Activated naive CD4-positive, alpha-beta T cell treated with anti-CD3 and anti-CD28 coated beads, Interleukin-2, amount 50 U/mL, for 72 hours (primary cell): ENCODE measurements around the gene MYADML2. TPM values are rescaled to one million over a fixed set of nuclear protein-coding genes. Genes with fewer than 3 reads are reported as not detected.

ENCODE experiments used
- ATAC-seq, 2 donors: fragments of 150-1000 bp; cut with Tn5 transposase; 2 replicates each; pipeline ENCODE4 v1.10.0; 2021; ENCODE audit warnings: mild to moderate bottlenecking in 2 of 2, moderate library complexity in 2 of 2
- DNase-seq, 2 donors: peaks; one replicate each; pipeline ENCODE4 v3.0.0; 2021 to 2022; ENCODE audit warnings: low spot score in 2 of 2
- H3K27ac Mint-ChIP-seq, 2 donors: one replicate each; pipeline ENCODE4 v1.8.0; 2022; ENCODE audit warnings: mild to moderate bottlenecking in 2 of 2, mixed read lengths in 2 of 2
- H3K36me3 Mint-ChIP-seq, 2 donors: one replicate each; pipeline ENCODE4 v1.8.0; 2022; ENCODE audit warnings: mixed read lengths in 2 of 2
- H3K9me3 Mint-ChIP-seq, 2 donors: one replicate each; pipeline ENCODE4 v1.8.0; 2022; ENCODE audit warnings: mixed read lengths in 2 of 2
- total RNA-seq, 2 donors: library from RNA; stranded (reverse); gene quantifications; one replicate each; pipeline ENCODE4 v1.2.3, GENCODE V29; 2022

The MYADML2 gene
- total RNA-seq, 2 donors from 2014 or later: not detected

- Mint-ChIP-seq H3K27ac (no peak overlapping the region), H3K9me3 (no peaks in the 10 kb centered on the region), H3K36me3 (peaks cover 6 to 7% of the 10 kb centered on the region in 2 donors)
- ATAC-seq (no peak), DNase-seq (no peak)
Observed at GRCh38 chr17:81934098-81934757, 12.8 kb downstream of the MYADML2 start.

- Mint-ChIP-seq H3K27ac (no peak overlapping the region), H3K9me3 (no peaks in the 10 kb centered on the region), H3K36me3 (peaks cover 6 to 7% of the 10 kb centered on the region in 2 donors)
- DNase-seq: no peak
- ATAC-seq: no peak
Observed at GRCh38 chr17:81933178-81933699, 13.8 kb downstream of the MYADML2 start.

DNA sequence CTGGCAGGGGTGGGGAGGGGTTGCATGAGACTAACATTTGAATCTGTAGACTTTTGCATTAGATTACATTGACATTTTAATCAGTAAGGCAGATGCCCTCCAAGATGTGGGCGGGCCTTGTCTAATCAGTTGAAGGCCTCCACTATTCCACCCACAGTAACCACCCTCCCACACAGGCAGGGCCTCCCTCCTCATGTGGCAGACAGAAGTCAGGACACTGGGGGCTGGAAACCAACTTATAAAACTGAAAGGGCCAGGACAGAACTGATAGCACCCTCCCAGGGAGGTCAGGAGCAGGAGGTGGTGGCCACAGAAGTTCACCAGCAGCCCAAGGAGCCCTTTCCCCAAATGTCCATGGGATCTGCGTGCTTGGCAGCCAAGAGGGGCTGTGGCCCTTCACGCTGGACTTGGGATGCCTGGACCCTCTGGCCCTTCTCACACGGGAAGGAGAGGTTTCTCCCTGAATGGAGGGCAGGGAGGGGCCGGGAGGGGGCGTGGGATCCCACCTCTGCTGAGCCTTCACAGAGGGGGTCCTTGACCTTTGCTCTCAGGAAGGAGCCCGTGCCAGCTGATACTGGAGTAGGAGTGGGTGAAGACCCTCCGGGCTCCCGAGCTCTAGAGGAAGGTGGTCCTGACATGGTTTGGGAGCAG, 14.6 kb downstream of the MYADML2 start:
- Mint-ChIP-seq H3K36me3 (peaks cover 6 to 7% of the 10 kb centered on the region in 2 donors), H3K9me3 (no peaks in the 10 kb centered on the region), H3K27ac (no peak overlapping the region)
- ATAC-seq (no peak), DNase-seq (no peak)

GRCh38 chr17:81931557-81932332, 15.3 kb downstream of the MYADML2 start:
- Mint-ChIP-seq H3K36me3 (peaks cover 6 to 7% of the 10 kb centered on the region in 2 donors), H3K9me3 (no peaks in the 10 kb centered on the region), H3K27ac (no peak overlapping the region)
- no peak for ATAC-seq
- DNase-seq: no peak

DNA sequence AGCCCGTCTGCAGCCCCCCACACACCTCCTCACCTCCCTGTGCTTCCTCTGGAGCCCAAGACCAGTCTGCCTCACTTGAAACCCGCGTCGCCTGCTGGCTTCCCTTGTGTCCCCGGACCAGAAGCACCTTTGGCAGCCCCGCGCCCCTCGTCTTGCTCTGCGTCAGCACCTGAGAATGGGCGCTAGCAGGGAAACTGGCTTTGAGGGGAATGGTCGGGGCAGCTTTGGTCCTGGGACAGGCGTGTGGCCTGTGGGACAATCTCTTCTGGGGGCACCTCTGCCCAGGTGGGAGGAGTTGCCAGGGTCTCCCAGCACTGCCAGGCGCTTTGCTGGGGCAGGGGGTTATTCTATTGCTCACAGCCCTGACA, 15.9 kb downstream of the MYADML2 start:
- H3K27ac Mint-ChIP-seq: no peak overlapping the region
- no peaks in the 10 kb centered on the region for H3K9me3 Mint-ChIP-seq
- peaks cover 6 to 7% of the 10 kb centered on the region in 2 donors for H3K36me3 Mint-ChIP-seq

GRCh38 chr17:81930142-81931125, 16.6 kb downstream of the MYADML2 start:
- H3K9me3 Mint-ChIP-seq: no peaks in the 10 kb centered on the region
- no peak overlapping the region for H3K27ac Mint-ChIP-seq
- ATAC-seq (no peak), DNase-seq (no peak)
- H3K36me3 Mint-ChIP-seq: peaks cover 0 to 7% of the 10 kb centered on the region in 2 donors

More for the DNA sequence above, 15.9 kb downstream of the MYADML2 start:
- DNase-seq (no peak), ATAC-seq (no peak)

GRCh38 chr17:81929253-81930141, 17.5 kb downstream of the MYADML2 start:
- no peak overlapping the region for H3K27ac Mint-ChIP-seq
- ATAC-seq (no peak), DNase-seq (no peak)
- H3K9me3 Mint-ChIP-seq: no peaks in the 10 kb centered on the region
- peaks cover 0 to 7% of the 10 kb centered on the region in 2 donors for H3K36me3 Mint-ChIP-seq

DNA sequence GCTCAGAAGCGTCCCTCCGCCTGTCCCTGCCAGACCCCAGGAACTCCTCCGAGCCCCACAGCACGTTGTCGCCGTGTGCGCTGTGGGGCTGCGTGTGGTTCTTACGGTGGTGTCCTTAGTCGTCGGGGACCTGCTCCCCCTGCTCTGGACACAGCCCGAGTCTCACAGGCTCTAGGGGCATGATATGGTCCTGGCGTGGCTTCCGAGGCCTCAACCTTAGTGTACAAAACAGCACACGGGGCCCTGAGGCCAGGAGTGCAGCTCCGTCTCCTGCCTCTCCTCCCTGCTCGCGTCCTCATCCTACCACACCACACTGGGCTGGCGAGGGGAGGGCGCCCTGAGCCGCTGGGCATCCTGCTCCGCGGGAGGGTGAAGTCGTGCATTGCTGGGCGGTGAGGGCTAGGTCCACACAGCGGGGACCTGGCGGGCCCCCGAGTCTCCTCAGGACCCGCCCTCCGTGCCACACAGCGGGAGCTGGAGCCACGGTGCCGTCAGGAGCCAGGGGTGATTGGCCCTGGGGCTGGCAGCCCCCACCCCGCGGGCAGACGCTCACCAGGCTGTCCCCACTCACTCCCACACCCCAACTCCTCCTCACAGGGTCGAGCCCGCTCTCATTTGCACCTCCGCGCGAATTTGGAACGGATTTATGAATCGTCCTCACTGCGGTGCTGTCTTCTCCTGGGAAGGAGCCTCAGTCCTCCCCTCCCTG, 18.3 kb downstream of the MYADML2 start:
- no peak for ATAC-seq
- H3K36me3 Mint-ChIP-seq: peaks cover 0 to 2% of the 10 kb centered on the region in 2 donors
- H3K9me3 Mint-ChIP-seq: no peaks in the 10 kb centered on the region
- peak overlapping the region in 1 of 2 donors; percentile 48 for H3K27ac Mint-ChIP-seq
- no peak for DNase-seq

GRCh38 chr17:81927653-81928543, 19.1 kb downstream of the MYADML2 start, which contains the start of gene MAFG:
Gene MAFG, minus strand, starts transcription at chr17:81927735. Its CDS starts 4,550 bp downstream, at chr17:81923185.
- Mint-ChIP-seq H3K27ac (peak within 1 kb of the TSS; percentile 89 to 96), H3K9me3 (no peaks in the 10 kb centered on the region), H3K36me3 (no peaks in the 10 kb centered on the region)
- DNase-seq: peak; percentile 91 to 93
- peak; percentile 68 to 84 for ATAC-seq

DNA sequence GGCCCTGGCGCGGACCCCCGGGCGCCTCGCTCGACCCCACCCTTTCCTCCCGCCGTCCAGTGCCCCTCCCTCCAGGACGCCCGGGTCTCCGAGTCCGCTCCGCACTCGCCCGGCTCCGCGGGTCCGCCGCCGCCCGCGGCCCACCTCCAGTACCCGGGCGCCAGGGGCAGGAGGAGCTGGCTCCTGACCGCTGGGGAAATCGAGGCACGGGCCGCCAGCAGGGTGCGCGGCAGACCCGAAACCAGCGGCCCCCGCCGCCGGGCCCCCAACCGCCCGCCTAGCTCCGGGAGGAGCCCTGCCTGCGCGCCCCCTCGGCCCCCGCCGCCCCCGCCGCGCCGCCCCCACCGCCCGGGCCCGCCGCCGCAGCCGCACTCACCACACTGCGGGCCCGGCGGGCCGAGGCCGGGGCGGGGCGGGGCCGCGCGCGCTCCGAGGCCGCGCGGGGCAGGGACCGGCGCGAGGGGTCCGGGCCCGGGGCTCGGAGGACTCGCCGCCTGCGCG, 19.8 kb downstream of the MYADML2 start:
- Mint-ChIP-seq H3K27ac (peak overlapping the region in 1 of 2 donors; percentile 89), H3K9me3 (no peaks in the 10 kb centered on the region), H3K36me3 (no peaks in the 10 kb centered on the region)
- ATAC-seq (peak; percentile 10 to 30), DNase-seq (no peak)

DNA sequence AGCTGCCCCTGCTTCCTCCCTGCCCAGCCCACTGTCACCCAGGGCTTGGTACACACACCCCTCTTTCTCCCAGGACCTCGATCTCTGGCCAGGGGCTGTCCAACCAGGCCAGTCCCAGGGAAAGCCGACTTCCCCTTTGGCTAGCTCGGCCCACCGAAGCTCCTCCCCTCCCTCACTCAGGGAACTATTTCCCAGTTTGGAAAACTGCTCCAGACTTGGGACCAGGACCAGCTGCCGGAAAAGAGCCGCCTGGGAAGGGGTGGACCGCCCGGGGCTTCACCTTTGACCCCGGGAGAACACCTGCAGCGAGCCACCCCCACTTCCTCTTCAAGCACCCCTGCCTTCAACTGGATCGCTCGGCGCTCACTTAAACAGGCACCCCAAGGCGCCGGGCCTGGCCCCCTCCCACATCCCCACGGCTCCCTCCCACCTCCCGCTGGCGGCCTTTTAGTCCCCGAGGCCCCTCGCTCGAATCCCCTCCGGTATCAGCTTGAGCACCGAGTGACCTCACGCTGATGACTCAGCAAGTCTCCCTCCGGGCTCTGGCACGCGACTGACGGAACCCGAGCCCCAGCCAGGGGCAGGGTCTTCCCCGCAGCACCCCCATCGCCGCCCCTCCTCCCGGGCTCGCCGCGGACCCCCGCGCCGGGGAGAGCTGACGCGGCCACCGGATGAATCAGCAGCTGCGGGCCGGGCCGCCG, 20.4 kb downstream of the MYADML2 start:
- Mint-ChIP-seq H3K36me3 (no peaks in the 10 kb centered on the region), H3K27ac (peak overlapping the region; percentile 89 to 96), H3K9me3 (no peaks in the 10 kb centered on the region)
- DNase-seq (peak; percentile 54 to 90), ATAC-seq (peak; percentile 42 to 64)

DNA sequence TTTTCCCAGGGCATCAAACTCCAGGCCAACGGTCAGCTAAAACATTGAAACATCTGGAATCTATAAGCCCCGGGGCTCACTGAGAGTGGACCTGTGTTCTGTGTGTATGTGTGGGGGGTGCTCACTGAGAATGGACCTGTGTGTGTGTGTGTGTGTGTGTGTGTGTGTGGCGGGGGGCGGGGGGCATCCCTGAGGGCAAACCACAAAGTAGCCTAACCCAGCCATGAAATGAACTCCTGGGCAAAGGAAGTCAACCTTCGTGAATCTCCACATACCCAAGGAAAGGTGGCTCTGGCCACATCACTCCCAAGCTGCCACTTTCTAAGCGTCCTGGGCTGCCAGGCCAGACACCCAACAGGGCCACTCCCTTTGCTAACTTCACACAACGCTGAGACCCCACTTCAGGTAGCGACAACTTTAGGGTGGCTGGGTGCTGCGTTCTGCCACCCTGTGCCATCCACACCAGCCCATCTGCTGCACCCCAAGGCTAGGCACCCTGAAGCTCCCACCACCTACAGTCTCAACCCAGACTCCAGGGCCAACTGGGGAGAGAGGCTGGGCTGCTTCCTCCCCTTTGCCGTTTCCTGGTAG, 21.1 kb downstream of the MYADML2 start:
- ATAC-seq (no peak), DNase-seq (no peak)
- Mint-ChIP-seq H3K36me3 (no peaks in the 10 kb centered on the region), H3K27ac (peak overlapping the region; percentile 89 to 96), H3K9me3 (no peaks in the 10 kb centered on the region)
